ENCODE measurements around the gene COPB2.
"Not testable (repeated sequence)": the region's sequence is repeated elsewhere in the genome, so short reads cannot be mapped to it uniquely, and the experiment has no call there.

COPB2 gene

DNA sequence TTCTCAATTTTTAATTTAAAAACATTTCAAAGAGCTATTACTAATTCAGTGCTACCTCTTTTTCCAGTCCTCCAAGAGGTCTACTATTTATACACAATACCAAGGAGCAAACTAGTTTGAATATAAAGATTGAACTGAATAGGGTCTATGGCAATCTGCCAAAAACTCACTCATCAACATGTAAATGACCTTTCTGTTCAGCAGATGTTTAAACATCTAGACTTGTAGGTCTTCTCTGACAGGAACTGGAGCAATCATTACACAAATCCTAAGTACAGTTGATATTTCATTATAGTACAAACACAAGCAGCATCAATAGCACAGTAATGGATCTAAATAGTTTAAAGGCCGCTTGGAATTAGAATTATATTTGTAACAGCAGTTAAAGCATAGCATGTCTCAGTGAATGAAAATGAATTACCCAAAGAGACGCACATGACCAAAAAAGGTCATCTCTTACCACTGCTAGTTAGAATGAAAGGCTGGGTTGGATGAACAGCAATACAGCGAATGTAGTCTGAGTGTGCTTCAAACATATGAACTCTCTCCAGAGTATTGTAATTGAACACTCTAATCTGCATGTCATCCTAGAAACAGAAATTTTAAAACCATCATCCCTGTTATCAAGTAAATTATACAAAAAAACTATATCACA, 10.7 kb downstream of the COPB2 start:
- DNase-seq: no peak

DNA sequence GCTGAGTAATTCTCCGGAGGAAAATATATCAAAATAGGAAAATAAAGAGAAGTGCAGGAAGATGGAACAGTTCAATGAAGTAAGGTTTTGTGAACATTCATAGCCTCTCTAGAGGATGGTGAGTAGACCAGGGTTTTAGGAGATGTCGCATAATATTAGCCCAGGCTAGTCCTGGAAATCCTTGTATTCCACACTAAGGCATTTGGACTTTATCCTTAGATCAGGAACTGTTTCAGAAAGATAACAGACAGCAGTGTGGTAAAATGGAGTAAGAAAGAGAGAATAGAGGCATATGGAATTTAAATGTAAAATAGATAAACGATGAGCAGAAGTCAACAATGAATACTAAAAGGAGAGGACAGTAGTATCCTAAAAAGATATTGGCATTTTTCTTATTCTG, 12.1 kb downstream of the COPB2 start:
- no peak for DNase-seq

- no peak for DNase-seq
Measured at GRCh38 chr3:139374099-139374498, 15.3 kb downstream of the COPB2 start.

DNA sequence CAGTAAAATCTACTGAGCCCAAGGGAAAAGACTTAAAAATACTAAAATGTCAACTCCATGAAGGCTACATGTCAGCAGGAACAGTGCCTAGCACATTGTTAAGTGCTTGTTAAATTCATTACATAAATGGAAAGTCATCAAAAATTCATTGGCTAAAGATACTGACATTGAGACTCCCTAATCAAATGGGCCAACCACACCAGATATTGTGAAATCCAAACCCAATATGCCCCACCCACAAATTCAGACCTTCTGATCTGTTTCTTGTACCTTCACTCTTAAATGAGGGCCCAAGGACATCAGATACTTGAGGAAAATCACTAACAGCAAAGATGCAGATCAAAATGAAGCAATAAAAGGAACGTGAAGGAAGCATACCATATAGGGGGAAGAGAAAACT, 24.9 kb downstream of the COPB2 start:
- no peak for DNase-seq

DNA sequence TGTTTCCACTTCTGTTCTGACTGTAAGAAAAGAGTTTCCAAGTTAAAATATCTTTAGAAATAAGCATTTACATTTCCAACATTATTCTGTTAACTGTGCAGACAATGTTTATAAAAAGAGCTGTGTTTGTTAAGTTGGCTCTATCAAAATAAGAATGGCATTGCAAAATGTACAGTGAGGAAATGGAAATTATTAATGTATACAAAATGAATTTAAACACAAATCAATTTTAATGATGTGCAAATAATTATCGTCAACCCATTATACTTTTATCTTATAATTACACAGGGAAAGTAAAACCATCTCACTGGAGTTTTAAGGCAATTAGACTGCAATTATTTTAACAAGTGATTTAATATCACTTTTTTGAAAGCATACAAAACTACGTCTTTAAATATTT, 28.2 kb downstream of the COPB2 start:
- no peak for DNase-seq

GRCh38 chr3:139358841-139359562, 30.4 kb downstream of the COPB2 start:
- DNase-seq: no peak

GRCh38 chr3:139357899-139358298, 31.5 kb downstream of the COPB2 start:
- DNase-seq: no peak

DNA sequence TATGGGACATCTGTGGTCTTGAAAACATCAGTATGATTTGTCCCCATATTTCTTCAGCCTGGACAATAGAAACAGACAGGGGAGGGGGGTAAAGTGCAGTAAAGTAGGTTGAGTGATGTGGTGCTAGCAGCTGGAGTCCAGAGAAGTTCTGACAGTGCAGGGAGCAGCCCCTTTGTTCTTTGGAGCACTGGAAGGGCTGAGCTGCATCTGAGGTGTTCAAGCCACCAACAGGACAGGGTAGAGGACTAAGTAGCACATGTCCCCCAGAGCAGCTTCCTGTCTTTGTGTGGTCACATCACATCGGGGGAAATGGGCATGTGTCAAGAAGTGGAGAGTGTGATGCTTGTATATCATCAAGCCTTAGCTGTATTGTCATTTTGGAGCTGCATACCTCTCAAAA, 33.6 kb downstream of the COPB2 start:
- DNase-seq: no peak

GRCh38 chr3:139355476-139355875, 34.0 kb downstream of the COPB2 start:
- no peak for DNase-seq

DNA sequence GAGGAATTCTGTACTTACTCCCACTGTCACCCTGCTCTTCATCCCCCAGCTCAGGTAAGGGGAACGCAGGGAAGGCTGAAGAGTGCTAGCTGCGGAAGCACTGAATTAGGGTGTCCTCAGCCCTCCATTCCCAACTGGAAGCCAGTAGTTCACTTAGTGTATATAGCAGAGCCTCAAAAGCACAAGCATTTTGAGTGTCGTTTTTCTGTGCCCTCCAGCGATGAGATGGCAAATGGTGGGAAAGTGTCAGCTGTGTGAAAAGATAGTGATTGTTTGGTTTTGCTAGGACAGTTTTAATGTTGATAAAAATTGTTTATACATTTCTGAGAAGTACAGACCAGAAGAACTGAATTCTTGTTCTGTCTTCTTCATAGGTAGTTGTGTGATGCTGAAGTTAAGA, 34.8 kb downstream of the COPB2 start:
- DNase-seq: no peak

DNA sequence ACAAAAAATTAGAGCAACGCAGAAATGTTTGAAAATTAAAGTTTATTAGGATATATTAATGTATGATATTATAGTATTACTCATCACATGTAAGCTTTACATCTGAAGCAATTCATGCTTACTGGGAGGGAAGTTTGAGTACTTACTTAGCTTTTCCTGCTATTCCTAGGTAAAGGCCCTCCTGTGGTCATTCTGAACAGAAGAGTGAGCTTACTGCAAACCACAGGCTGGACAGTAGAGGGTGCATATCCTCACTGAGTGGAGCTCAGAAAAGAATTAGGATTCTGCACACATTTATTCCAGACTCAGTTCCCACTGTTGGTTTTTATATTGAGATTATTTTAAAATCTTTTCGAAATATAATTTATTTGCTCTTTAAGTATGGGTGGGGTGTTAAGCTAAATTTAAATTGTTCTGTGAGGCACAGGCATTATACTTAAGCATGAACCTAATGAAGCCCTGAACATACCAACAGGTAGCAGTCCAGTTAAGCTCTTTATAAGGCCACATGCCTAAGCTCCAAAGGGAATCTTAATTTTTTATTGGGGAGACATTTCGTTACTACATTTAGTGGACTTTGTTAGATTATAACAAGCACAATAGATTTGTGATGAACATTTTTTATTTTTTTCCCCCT, 35.4 kb downstream of the COPB2 start:
- DNase-seq: peak; percentile 60

DNA sequence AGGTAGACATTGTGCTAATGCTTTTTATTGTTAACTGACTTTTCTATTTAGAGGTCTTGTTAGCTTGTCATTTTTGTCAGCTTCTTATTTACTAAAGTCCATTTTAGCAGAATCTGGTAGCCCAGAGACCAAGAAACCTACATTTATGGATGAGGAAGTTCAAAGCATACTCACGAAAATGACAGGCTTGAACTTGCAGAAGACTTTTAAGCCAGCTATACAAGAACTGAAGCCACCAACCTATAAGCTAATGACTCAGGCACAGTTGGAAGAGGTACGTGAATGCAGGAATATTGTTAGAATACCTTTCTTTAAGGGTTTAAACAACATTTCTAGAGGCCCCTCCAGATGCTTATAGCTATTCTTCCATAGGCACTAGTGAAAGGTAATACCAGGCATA, 42.7 kb downstream of the COPB2 start:
- no peak for DNase-seq

- peak; percentile 90 for DNase-seq
Measured at GRCh38 chr3:139343895-139344856, 45.3 kb downstream of the COPB2 start, which contains the start of gene MRPS22. Gene MRPS22 (plus strand): TSS chr3:139344020. CDS start chr3:139344027, 7 bp downstream.

DNA sequence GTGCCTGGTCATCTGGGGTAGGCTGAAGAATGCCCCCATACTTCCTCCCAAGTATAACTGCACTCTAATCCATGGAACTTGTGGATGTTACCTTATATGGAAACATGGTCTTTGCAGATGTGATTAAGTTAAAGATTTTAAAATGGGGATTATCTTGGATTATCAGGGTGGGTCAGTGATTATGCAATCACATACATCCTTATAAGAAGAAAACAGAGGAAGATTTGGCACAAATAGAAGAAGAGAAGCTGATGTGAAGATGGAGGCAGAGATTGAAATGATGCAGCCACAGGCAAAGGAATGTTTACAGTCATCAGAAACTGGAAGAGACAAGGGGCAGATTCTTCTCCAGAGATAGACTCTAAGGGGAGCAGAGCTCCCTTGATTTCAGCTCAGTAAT, 47.4 kb downstream of the COPB2 start:
- DNase-seq: no peak

GRCh38 chr3:139340784-139341183, 48.7 kb downstream of the COPB2 start:
- DNase-seq: peak; percentile 4

DNA sequence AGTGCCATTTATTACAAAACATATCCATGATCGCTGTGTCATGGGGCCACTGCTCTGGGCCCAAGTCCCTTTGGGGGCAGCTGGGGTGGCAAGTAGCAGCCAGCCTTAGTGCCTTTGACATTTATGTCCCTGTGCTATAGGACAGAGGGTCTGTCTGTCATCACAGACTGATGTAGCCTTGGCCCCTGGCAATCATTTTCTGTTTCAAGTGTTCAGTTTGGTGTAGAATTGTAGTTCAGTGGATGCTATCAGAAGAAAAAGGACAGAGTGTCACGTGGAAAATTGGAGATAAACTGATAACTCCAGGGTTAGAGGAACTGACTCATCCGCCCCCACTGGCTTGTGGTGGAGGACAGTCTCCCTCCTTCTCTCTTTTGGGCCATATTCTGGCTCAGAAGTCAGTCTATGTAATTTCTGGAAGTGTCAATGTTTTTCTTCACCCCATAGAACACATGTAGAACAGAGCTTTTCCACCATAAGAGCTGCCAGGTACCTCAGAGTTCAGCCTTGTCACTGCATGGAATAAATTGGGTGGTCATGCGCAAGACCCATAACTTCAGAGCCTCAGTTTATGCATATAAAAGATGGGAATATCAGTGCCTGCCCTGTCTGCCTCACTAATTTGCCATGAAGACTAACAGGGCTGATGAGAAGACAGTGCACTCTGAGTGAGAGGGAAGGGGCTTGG, 50.1 kb downstream of the COPB2 start:
- DNase-seq: no peak

DNA sequence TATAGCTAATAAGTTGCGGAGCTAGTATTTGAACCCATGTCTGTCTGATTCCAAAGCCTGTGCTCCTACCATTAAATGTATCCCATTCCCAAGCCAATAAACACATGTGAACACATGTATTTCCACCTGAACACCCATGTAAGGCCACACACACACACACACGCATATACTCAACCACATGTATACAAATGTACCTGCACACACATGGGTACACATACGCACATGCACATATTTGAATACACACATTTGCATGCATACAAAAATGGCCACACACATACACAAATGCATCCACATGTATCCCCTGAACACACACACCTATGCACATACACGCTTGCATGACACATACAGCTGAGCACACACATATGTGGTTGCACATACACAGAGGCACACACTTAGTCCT, 51.0 kb downstream of the COPB2 start:
- DNase-seq: no peak

- not testable (repeated sequence) for DNase-seq
Measured at GRCh38 chr3:139334675-139335074, 54.8 kb downstream of the COPB2 start.

- no peak for DNase-seq
Measured at GRCh38 chr3:139332092-139332491, 57.4 kb downstream of the COPB2 start.

- peak; percentile 81 for DNase-seq
Measured at GRCh38 chr3:139329364-139329850, 60.0 kb downstream of the COPB2 start.

DNA sequence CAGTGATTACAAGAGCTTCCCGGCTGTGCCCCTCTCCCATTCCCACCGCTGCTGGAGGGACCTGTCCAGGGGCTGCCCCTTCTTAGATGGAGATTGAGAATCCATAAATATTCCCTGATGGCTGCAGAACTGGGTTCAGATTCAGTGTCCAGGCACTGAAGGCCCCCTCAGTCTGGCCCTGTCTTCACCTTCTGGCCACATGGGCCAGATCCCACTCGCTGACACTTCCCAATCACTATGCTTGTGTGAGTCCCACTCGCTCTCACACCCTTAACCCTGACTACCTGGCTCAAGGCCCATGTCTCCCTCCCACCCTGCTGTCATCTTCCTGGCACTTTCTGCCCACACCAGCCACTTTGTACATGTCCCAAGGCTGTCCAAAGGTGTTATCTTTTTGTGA, 61.1 kb downstream of the COPB2 start:
- no peak for DNase-seq

DNA sequence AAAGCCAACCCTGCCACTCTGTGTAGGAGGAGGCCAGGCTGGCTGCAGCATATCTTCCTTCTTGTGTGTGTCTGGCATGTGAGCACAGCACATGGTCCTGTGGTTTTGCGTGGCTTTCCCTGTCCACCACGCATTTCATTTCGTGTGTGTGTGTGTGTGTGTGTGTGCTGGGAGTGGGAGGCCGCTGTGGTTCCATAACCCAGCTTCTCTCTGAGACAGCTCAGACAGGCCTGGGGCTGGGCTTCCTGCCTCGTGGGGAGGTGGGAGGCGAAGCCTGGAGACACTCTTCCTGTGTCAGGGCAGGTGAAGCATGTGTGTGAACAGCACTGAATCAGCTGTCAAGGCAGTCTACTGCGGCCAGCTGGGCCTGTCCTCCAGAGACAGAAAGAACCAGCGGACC, 61.6 kb downstream of the COPB2 start:
- DNase-seq: no peak

Data from fibroblast of skin of scalp (primary cell).